Testis (tissue), 3 donors: ENCODE data around the gene GPR150. TPM values are rescaled to one million over a fixed set of nuclear protein-coding genes. Genes with fewer than 3 reads are reported as not detected.
"Not testable (repeated sequence)": the region's sequence is repeated elsewhere in the genome, so short reads cannot be mapped to it uniquely, and the experiment has no call there.

Source experiments
- DNase-seq: peaks from one replicate; pipeline ENCODE4 v3.0.0-alpha.2; 2019
- H3K27ac ChIP-seq, 2 donors: fragments of 200-600 bp; sonication (generic); one replicate each; pipeline ENCODE4 v1.5.1; 2019
- H3K27me3 ChIP-seq: fragments of 200-600 bp; sonication (generic); one replicate; pipeline ENCODE4 v1.5.1; 2019
- H3K36me3 ChIP-seq: fragments of 200-600 bp; sonication (generic); one replicate; pipeline ENCODE4 v1.5.1; 2017; ENCODE audit warnings: low read depth; ENCODE audit errors: missing control alignments
- H3K4me1 ChIP-seq: fragments of 200-600 bp; sonication (generic); one replicate; pipeline ENCODE4 v1.5.1; 2019
- H3K4me3 ChIP-seq, 2 donors: fragments of 200-600 bp; sonication (generic); one replicate each; pipeline ENCODE4 v1.5.1; 2017 to 2019
- H3K9me3 ChIP-seq: fragments of 200-600 bp; sonication (generic); one replicate; pipeline ENCODE4 v1.5.1; 2017
- CTCF ChIP-seq, 3 experiments: fragments of 450-650 bp in 2 of 3; fragments of 200-600 bp in 1 of 3; sonication (generic) in 1 of 3; IDR thresholded peaks; one replicate each; pipeline ENCODE4 v1.5.1; 2016 to 2019; ENCODE audit warnings: antibody characterized with exemption in 3 of 3, mild to moderate bottlenecking in 2 of 3, moderate library complexity in 1 of 3
- POLR2A ChIP-seq: fragments of 450-650 bp; IDR thresholded peaks from one replicate; pipeline ENCODE4 v1.6.1; 2017; ENCODE audit warnings: antibody characterized with exemption, mild to moderate bottlenecking, moderate library complexity
- WGBS, 2 donors: methylation state at CpG; one replicate each; pipeline ENCODE4 v1.1.5; 2018; 5-methylcytosine and 5-hydroxymethylcytosine counted together
- intact Hi-C: fragments of 100-400 bp; cut with DNase I; formaldehyde crosslinking; loops from one replicate; pipeline ENCODE4 v1.15.1; 2023; ENCODE audit warnings: low total_unique reads
- polyA plus RNA-seq: library from polyadenylated mRNA; stranded (reverse); fragments of 350-450 nt; fragmentation: Illumina TruSeq; extraction: RNeasy Lipid Tissue Mini Kit (QIAGEN cat#74804); gene quantifications from one replicate; pipeline ENCODE4 v1.2.3, GENCODE V29; 2014; ENCODE audit warnings: low read depth, low replicate concordance; ENCODE audit not compliant: insufficient read depth
- total RNA-seq, 2 donors: library from RNA; depleted of rRNA; stranded (reverse); fragments of >200 nt; gene quantifications; one replicate each; pipeline ENCODE4 v1.2.3, GENCODE V29; 2016

Gene GPR150
- total and polyA plus RNA-seq, 3 donors from 2014 or later, result 0.45 to 0.99 (median 0.87) TPM

GRCh38 chr5:95638632-95639031, 18.7 kb downstream of the GPR150 start:
- no peak for DNase-seq
- no peaks in the 10 kb centered on the region for H3K9me3 ChIP-seq
- H3K36me3 ChIP-seq, result no peaks in the 10 kb centered on the region
- TF ChIP-seq POLR2A, result no peak
- TF ChIP-seq CTCF (IDR thresholded peaks at IDR 0.05), result no peak
- H3K27ac ChIP-seq, result no peak overlapping the region
- intact Hi-C loops, result no loop called here
- WGBS, 2 donors, result 88 to 89% methylated on average over 3 of the region's 3 CpGs
- H3K4me3 ChIP-seq, result no peak overlapping the region
- H3K27me3 ChIP-seq, result no peaks in the 10 kb centered on the region
- H3K4me1 ChIP-seq, result peaks cover 14% of the 10 kb centered on the region

GRCh38 chr5:95641741-95642220, 21.9 kb downstream of the GPR150 start:
- no peaks in the 10 kb centered on the region for H3K9me3 ChIP-seq
- 33 to 58% methylated on average over 5 of the region's 5 CpGs for WGBS, 2 donors
- no peaks in the 10 kb centered on the region for H3K27me3 ChIP-seq
- intact Hi-C loops, result loop anchor here (10.0 kb wide), 1 partner anchor 203 kb away; no protein-coding TSS in a partner anchor
- peak overlapping the region; percentile 55 to 79 for H3K27ac ChIP-seq
- peak; percentile 74 for DNase-seq
- H3K36me3 ChIP-seq, result no peaks in the 10 kb centered on the region
- no peak overlapping the region for H3K4me3 ChIP-seq
- no peak for TF ChIP-seq POLR2A
- no peak for TF ChIP-seq CTCF (IDR thresholded peaks at IDR 0.05)
- H3K4me1 ChIP-seq, result peaks cover 14% of the 10 kb centered on the region

GRCh38 chr5:95643152-95643551, 23.3 kb downstream of the GPR150 start:
- Histone ChIP-seq H3K27me3 (no peaks in the 10 kb centered on the region), H3K4me3 (no peak overlapping the region), H3K9me3 (no peaks in the 10 kb centered on the region), H3K36me3 (no peaks in the 10 kb centered on the region), H3K27ac (no peak overlapping the region), H3K4me1 (peaks cover 18% of the 10 kb centered on the region)
- WGBS, 2 donors, result 86 to 89% methylated on average over 7 of the region's 7 CpGs
- intact Hi-C loops, result loop anchor here (10.0 kb wide), 1 partner anchor 202 kb away; no protein-coding TSS in a partner anchor
- TF ChIP-seq POLR2A, result no peak
- TF ChIP-seq CTCF (IDR thresholded peaks at IDR 0.05), result no peak
- DNase-seq, result no peak

GRCh38 chr5:95644351-95645042, 24.6 kb downstream of the GPR150 start:
- H3K27ac ChIP-seq, result peak overlapping the region; percentile 95
- 29 to 31% methylated on average over 4 of the region's 4 CpGs for WGBS, 2 donors
- intact Hi-C loops, result loop anchor here (10.0 kb wide), 1 partner anchor 200 kb away; no protein-coding TSS in a partner anchor
- no peaks in the 10 kb centered on the region for H3K27me3 ChIP-seq
- no peaks in the 10 kb centered on the region for H3K9me3 ChIP-seq
- H3K36me3 ChIP-seq, result no peaks in the 10 kb centered on the region
- H3K4me1 ChIP-seq, result peaks cover 18% of the 10 kb centered on the region
- TF ChIP-seq POLR2A, result no peak
- peak; percentile 61 to 73 (median 71) for TF ChIP-seq CTCF (IDR thresholded peaks at IDR 0.05)
- no peak overlapping the region for H3K4me3 ChIP-seq
- DNase-seq, result peak; percentile 79

- intact Hi-C loops, result loop anchor here (2.0 to 10.0 kb wide), 2 partner anchors 87 to 199 kb away; no protein-coding TSS in a partner anchor
These were observed 26.3 kb downstream of the GPR150 start for GRCh38 chr5:95646226-95646568.

More at GRCh38 chr5:95646226-95646568, 26.3 kb downstream of the GPR150 start:
- H3K36me3 ChIP-seq, DNase-seq, H3K9me3 ChIP-seq, H3K27me3 ChIP-seq: not testable (repeated sequence)
- 46 to 70% methylated on average over 14 to 17 of the region's 17 CpGs for WGBS, 2 donors
- Histone ChIP-seq H3K4me1 (peaks cover 18% of the 10 kb centered on the region), H3K4me3 (peak overlapping the region; percentile 60 to 66), H3K27ac (peak overlapping the region; percentile 95)
